MM.1S (cell line): ENCODE results near the gene MYL5.

ENCODE experiments used
- CTCF ChIP-seq: fragments of 300-600 bp; sonication (generic); IDR thresholded peaks from 2 replicates; pipeline ENCODE4 v1.5.1; 2016; ENCODE audit warnings: antibody characterized with exemption, low read length, mixed read lengths
- EZH2 ChIP-seq: fragments of 300-600 bp; sonication (generic); optimal IDR thresholded peaks from 2 replicates; pipeline ENCODE3; 2017; ENCODE audit warnings: low read depth, mild to moderate bottlenecking, antibody characterized with exemption, low read length, mixed read lengths
- EZH2phosphoT487 ChIP-seq: fragments of 300-600 bp; sonication (generic); IDR thresholded peaks from 2 replicates; pipeline ENCODE4 v1.6.1; 2018; ENCODE audit warnings: antibody characterized with exemption, low read length

GRCh38 chr4:681736-682451, 7.6 kb downstream of the MYL5 start:
- TF ChIP-seq CTCF (no peak), EZH2 (no peak), EZH2phosphoT487 (no peak)
